NCI-H2196 (cell line): Measurements from ENCODE around the gene HRH1.
"Not testable (repeated sequence)": the region's sequence is repeated elsewhere in the genome, so short reads cannot be mapped to it uniquely, and the experiment has no call there.

ENCODE experiments used
- DNase-seq: peaks from one replicate; lab custom pipeline; 2025; ENCODE audit not compliant: unreplicated experiment; lab: John Stamatoyannopoulos, UW

Gene HRH1

DNA sequence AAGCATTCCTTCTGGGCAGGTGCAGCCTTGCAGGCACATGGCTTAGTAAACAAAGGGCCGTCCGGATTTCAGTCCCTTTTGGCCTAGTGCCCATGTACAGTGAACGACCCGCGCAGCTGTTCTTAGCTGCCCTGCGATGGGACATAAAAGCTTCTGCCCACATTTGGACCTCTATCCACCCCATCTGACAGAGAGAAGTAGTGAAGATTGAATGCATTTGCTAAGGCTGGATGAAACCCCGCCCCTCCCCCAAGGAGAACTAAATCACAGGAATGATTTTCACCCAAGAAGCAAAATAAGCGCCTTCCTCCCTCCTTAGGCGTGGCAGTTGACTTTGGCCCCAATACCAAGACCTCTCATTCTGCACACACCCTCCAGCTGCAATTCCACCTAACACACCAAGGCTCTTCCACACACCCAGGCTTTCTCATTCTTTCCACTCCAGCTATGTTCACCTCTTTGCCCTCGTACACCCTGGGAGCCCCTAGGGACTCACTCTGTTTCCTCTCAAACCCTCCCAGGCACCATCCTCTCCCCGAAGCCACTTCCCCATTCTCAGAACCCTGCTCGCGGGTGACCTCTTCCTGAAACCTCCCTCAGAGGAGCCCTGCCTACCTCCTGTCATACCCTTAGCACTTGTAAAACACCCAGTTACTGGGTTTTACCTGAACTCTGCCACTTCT lies 14.1 kb upstream of the HRH1 start:
- peak; percentile 15 for DNase-seq

DNA sequence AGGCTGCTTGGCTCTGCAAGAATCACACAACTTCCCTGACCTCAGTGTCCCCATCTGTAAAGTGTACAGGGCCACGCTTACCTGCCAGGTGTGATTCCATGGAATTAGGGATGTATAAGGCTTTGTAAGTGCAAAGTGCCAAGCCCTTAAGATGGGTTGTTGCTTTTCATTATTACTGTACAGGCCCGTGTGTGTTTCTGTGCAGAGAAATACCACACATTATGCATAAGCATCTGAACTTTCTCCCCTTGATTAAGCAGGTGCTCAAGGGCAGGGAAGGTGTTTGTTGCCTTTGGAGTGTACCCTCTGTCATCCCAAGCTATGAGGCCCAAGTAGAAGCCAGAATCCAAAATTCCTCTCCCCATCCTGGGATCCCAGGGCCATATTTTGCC lies 13.6 kb upstream of the HRH1 start:
- no peak for DNase-seq

DNA sequence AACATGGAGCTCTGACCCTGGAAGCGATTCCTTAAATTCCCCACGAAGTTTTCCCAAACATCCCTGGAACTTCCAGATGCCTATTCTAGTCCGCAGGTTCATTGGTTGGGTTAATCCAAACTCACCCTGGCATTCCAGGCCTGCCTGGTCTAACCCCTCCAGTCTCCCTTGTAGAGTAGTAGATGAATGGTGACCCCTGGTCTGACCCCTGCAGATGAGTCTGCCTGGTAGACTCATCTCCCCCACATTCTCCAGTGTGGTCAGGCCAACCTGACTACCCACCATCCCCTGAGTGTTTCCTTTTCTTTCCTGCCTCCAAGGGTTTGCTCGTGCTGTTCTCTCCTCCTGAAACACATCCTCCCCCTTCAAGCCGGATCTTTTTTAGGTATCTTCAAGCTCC lies 10.8 kb upstream of the HRH1 start:
- no peak for DNase-seq

DNA sequence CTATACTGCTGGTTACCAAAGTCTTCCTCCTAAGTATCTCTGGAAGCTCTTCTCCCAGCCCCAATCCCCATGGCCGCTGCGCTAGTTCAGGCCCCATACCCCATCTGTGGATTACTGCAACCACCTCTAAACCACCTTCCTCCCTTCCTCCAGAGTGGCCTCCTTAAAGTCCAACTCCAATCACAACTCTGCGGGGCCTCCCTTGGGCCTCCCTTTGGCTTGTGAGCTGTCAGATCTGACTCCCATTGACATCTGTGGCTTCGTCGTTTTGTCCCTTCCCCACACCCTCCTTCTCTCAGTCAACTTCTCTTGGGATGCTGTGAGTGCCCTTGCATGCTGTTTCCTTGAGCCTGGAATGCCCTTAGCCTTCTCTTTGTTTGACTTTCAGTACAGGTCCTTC lies 9.3 kb upstream of the HRH1 start:
- DNase-seq = no peak

DNA sequence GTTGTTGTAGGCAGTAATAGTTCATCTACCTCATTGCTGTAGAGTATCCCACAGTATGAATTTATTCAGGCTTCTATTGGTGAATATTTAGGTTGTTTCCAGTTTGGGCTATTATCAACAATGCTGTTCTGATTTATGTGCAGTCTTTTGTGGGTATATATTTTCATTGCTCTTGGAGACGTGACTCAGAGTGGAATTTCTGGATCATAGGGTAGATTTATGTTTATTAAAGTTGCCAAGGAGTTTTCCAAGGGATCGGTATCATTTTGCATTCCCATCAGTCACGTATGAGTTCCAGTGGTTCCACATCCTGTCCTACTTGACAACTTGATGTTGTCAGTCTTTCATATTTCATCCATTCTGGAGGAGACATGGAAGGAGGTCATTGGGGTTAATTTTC lies 8.4 kb upstream of the HRH1 start:
- DNase-seq = no peak

DNA sequence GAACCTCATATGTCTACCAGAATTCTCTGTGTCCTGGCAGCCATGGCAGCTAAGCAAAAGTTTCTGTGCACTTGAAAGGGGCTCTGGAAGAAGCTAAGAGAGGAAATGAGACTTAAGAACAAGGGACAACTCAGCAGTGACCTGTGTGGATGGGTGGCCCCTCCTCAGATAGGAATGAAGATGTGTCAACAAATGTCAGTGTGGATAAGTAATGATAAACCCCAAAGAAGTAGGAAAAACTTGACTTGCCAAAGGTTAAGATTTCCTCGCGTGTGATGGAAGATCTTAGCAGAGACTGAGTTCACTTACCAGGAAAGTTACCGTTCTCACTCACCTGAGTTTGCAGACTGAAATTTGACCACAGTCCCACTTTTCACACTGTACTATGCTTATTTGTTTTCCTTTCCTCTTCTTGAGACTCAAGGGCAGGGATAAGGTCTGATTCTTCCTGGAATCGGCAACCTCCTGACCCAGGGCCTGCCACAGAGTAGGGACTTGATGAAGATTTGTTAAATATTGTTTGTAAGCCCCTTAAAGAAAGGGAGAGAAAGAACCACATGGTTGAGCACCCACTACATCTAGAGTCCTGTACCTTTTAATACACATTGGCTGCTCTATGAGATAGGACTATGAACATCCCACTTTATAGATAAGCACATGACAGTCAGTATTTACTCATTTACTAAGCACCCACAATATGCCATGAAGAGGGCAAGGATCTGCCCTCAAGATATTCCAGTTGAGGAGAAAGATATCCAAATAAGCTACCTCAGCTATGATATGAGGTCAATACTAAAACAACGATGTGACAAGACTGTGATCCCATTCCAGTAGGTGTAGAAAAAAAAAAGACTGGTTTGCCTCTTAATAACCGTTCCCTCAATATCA lies 7.3 kb upstream of the HRH1 start:
- DNase-seq = no peak

DNA sequence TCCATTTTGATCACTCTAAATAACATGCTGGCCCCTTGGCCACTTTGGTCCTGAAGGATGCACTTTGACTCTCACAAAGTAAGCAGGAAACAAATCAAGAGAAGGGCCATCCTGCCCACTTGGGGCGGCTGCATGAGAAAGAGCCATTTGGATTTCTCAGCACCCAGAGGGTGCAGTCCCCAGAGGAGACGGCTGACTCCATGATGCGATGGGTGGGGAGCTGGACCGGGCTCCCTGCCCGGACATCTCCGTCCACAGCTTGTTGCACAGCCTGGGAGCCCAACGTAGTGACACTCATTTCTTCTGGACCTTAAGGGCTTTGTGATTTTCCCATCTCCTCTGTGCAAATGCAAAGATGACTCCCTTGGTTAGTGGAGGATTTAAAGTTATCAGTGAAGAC lies 4.0 kb upstream of the HRH1 start:
- no peak for DNase-seq

DNA sequence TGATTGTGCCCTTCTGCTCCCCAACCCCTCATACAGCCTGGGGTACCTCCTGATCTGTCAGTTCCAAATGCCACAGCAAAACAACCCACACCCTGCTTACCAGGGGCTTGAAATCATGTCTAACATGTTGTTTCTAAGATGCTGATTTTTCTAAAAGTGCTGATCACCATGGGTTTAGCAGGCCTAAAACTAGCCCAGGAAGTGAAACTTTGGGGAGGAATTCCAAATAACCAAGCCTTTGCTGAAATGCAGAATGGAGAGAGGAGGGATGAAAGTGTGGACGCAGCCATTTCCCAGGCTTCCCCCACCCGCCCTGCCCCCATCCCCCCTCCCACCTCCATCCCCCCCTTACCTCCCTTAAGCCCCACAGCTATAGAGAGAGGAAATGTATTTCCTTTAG lies 2.0 kb upstream of the HRH1 start:
- DNase-seq = no peak

DNA sequence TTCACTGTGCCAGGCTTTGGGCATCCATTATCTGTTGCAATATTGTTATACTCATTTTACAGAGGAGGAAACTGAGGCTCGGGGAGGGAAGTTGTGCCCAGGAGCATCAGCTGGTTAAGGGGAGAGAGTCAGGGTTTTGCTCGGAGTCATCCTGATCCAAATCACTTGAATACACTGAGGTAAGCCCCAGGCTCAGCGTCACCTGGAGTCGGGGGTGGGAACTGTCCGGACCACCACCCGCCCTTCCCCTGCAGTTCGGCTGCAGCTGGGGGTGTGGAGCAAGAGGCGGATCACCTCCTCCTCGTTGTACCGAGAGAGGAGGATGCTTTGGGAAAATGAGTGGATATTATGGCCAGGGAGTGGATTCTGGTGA lies 646 bp downstream of the HRH1 start:
- no peak for DNase-seq

DNA sequence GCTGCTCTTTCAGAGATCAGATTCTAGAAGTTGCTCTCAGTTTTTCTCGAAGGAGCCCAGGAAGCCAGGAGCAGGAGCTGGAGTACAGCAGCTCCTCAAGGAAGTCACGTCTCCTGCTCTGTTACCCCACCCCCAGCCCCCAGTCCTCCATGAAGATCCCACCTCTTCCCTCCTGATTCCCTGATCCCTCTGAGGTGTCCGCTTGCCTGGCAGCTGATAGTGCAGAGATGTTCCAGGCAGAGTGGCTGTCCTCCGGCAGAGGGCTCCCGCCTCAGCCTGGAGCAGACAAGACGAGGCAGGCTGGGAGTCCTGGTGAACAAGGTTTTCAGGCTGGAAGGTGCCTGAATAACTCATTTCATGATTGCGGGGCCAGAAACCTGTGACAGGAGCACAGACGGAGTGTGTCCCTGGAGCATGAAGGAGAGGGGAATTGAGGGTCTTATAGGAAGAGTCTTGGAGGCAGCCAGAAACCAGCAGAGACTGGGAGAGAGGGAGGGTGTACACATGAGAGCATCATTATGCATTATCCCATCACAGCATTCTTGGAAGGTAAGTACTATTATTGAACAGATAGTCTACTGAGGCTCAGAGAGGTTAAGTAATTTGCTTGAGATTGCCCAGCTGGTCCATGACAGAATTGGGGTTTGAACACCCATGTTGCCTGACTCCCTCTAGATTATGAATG lies 1.2 kb downstream of the HRH1 start:
- peak; percentile 12 for DNase-seq

DNA sequence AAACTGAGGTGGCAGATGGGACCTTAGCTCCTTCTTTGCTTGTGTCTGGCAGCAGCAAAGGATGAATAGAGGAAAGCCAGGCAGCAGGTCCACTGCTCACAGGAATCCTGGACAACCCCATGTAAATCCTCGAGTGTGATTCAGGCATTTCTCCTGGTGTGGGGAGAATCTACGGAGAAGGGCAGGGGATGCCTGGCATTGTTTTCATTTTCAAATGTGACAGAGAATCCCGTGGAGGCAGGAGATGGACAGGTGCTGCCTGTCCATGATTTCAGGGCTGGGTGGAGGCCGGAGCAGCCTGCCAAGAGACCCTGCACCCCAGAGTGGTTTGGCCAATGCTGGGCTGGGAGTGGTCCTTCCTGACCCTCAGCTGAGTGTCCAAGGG lies 1.7 kb downstream of the HRH1 start:
- no peak for DNase-seq

DNA sequence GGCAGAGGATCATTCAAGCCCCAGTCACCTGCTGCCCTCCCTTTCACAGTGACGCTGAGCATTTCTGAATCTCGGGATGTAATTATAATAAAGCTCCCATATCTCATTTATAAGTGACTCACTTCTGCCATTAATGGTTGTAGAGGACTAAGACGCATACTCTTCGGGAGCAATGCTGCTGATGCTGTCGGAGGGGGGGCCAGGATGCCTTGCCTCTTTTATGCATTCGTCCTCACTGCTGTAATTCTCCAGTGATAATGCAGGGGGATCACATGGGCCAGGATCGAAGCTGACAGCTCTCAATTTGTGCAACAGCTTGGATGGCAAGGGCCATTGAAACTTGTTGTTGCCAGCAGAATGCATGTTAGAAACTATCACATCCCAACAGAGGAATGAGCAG lies 3.1 kb downstream of the HRH1 start:
- DNase-seq = no peak

DNA sequence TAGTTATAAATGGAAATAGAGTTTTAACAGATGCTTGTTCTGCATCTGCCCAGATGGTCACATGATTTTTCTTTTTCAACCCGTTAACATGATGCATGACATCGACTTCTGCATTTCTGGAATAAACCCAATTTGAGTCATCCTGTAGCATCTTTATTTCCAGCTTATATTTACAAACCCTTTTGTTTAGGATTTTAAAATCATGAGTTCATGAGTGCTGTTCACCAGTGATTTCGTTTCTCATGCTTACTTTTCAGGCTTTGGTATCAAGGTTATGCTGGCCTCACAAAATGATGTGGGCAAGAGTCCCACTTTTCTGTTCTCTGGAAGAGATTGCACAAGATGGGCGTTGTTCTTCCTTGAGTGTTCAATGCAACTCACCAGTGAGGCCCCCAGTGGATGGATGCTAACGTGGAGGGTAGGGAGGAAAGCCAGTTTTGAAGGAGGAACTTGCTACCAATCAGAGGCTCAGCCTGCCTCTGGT lies 5.2 kb downstream of the HRH1 start:
- DNase-seq = no peak

DNA sequence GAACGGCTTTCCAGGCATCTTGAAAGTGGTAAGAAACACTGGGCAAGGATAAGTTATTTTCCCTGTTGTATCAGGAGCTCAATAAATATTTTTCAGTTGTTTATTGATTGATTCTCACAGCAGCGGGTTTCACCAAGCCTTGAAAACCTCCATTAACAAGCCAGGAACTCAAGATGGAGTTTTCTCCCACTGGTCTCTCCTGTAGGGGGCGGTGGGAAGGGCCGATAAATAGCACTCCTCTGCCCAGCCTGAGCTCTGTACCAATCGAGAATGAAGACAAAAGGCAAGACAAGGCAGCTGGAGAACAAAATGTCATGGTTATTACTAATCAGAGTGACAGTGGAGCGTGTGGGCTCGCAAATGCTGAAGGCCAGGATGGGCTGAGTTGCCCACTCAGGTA lies 7.4 kb downstream of the HRH1 start:
- no peak for DNase-seq

DNA sequence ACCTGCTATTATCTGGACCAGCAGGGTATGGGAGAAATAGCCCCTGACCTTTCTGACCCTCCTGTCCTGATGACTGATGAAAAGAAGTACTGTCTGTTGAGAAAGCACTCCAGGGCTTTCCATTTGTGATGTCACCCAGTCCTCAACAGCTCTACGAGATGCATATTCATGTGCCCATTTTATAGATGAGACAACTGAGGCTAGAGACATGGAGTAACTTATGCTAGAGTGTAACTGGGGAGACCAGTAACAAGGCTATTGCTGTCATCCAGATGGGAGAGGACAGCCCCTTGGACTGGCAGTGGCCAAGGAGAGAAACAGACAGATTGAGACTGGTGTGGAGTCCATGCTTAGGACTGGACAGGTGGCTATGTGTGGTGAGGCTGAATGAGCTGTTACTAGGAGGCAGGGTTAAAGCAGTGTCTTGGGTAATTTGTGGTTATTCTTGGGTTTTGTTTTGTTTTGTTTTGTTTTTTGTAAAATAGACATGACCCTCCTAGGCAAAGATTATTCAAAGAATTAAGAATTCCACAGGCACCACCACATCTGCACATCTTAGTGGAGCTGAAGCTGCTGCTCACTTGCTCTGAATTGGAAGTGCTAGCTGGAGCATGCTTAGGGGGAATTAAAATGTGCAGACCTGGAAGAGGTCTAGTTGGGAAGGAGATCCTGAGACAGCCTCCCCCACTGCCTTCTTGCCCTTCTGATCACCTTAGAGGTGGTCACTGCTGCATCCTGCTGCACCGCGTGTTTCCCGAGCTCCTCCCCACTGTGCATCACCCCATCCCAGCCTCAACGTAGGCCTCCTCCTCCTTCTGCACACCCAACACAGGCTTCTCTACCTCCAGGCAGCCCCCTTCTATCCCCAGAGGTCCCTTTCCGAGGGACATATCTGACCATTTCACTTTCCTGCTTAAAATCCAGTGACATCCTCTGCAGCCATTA lies 8.4 kb downstream of the HRH1 start:
- no peak for DNase-seq

DNA sequence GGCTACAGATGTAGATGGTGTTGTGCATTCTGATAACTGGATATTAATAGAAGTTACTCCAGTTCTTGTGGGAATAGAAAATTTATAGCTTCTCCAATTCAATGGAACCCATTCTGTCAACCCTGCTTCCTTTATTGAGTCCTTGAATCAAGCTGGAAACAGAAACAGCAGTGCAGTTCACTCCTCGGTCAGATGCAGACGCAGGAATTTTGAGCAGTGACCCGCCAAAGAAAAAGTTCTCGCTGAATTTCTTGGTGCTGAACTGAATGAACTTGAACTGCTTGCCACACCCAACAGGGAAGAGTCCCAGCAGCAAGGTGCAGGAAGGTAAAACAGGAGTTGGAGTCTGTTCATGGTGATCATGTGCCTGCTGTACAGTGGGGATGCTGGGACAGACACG lies 10.3 kb downstream of the HRH1 start:
- no peak for DNase-seq

DNA sequence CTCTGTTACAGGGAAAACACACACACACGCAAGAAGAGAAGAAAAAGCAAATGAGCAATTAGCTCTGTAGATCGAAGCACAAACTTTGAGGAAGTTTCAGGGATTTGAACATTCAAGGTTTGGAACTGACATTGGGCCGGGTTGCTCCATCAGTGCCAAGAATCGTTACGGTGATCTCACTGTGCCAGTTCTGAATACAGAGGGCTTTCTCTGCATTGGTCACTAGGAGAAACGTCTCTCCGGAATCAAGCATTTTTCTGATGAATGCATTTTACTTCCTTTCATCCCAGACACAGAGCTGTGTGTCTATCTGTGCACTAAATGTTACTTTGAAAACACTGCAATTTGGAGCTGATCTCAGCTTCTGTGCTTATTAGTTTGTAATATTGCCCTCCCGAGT lies 11.2 kb downstream of the HRH1 start:
- no peak for DNase-seq

DNA sequence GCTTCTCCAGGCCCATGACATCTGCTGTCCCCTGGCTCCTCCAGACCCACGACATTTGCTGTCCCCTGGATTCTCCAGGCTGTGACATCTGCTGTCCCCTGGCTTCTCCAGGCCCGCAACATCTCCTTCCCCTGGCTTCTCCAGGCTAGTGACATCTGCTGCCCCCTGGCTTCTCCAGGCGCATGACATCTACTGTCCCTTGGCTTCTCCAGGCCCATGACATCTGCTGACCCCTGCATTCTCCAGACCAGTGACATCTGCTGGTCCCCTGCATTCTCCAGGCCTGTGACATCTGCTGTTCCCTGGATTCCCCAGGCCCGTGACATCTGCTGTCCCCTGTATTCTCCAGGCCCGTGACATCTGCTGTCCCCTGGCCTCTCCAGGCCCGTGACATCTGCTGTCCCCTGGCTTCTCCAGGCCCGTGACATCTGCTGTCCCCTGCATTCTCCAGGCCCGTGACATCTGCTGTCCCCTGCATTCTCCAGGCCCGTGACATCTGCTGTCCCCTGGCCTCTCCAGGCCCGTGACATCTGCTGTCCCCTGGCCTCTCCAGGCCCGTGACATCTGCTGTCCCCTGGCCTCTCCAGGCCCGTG lies 12.6 kb downstream of the HRH1 start:
- not testable (repeated sequence) for DNase-seq

DNA sequence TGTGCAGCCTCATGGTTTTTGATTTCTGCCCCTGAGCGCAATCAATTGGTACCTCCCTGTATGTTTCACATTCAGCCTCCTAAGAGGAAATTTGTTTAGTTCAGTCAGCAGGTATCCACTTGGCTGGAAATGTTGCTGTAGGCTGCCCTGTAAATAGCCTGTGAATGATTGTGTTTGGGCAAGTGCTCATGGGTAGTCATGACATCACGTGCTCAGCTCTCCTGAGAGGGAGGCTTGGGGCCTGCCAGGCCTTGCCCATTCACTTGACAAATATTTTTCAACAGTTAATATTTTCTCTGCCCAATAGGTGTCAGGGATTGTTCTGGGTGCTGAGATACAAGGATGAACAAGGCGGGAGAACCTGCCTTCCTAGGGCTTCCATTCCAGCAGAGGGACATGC lies 13.3 kb downstream of the HRH1 start:
- no peak for DNase-seq

DNA sequence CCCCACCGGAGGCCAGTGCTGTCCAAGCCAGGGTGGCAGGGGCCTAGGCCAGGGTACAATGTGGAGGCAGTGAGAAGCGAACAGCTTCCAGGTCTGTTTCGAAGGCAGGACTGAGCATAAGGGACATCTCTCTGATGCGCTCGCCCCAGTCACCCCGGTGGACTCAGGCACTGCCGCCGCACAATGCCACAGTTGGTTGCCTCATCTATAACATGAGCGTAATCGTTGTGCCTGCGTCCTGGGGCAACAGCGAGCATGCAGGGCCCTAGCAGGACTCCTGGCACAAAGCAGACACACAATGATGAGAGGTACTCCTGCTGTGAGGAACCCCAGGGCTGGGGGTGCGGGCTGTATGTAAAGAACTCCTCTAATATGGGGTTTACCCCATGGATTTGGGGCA lies 14.1 kb downstream of the HRH1 start:
- no peak for DNase-seq
